K562 (cell line): Measurements from ENCODE around the gene CD37. TPM values are rescaled to one million over a fixed set of nuclear protein-coding genes. Genes with fewer than 3 reads are reported as not detected.
A peak's percentile ranks its signal among the peaks of the same experiment; 100 is the strongest.
"Not testable (repeated sequence)": the region's sequence is repeated elsewhere in the genome, so short reads cannot be mapped to it uniquely, and the experiment has no call there.

Source experiments
- ATAC-seq: fragments of 200-7000 bp; cut with Tn5 transposase; 3 replicates; pipeline ENCODE4 v1.9.1; 2020; ENCODE audit warnings: moderate library complexity
- BruUV-seq: library from RNA; stranded (reverse); fragments of 400-500 nt; replicated peaks from 2 replicates; lab custom pipeline; 2021; lab: Mats Ljungman, UMichigan
- CTCF ChIA-PET: fragments of 300-600 bp; formaldehyde crosslinking; extraction: SDS; loops from one replicate; lab custom pipeline; 2021; ENCODE audit warnings: low intra/inter-chr PET ratio; lab: Yijun Ruan, JAX
- POLR2A ChIA-PET: fragments of 300-600, 350-650 bp; sonication (Branson Sonifier 250); formaldehyde crosslinking; extraction: SDS; loops from one replicate; lab custom pipeline; 2021; ENCODE audit warnings: antibody characterized with exemption, inconsistent platforms; lab: Yijun Ruan, JAX
- DNase-seq, 4 experiments: peaks; one replicate each; pipeline versions ENCODE4 v3.0.0 to v3.0.0-alpha.2; 2011 to 2018; ENCODE audit warnings: low spot score in 3 of 4, mixed read lengths in 3 of 4; ENCODE audit errors: extremely low read depth in 1 of 4
- FAIRE-seq: peaks from 2 replicates; lab custom pipeline; 2011; peaks lifted over from hg19 to GRCh38; lab: Jason Lieb, UNC
- H2AFZ ChIP-seq: 2 replicates; pipeline ENCODE4 v1.6.0; 2011; ENCODE audit warnings: low read depth, low read length, control low read depth, inconsistent platforms
- H3K27ac ChIP-seq: fragments of 200-600 bp; 3 replicates; pipeline ENCODE4 v1.8.0; 2011; ENCODE audit warnings: low read depth, mild to moderate bottlenecking, control low read depth, inconsistent platforms, low read length, moderate library complexity, mixed read lengths; ENCODE audit errors: extremely low read depth
- H3K27me3 ChIP-seq, 2 experiments: fragments of 300-600 bp in 1 of 2; 2 replicates in 1 of 2; 3 replicates in 1 of 2; pipeline versions ENCODE4 v1.6.0 to v1.8.0; 2011; ENCODE audit warnings: inconsistent platforms in 2 of 2, low read length in 2 of 2, mild to moderate bottlenecking in 1 of 2, mixed read lengths in 1 of 2, moderate library complexity in 1 of 2; ENCODE audit not compliant: control insufficient read depth in 2 of 2, insufficient read depth in 2 of 2
- H3K36me3 ChIP-seq: fragments of 300-600 bp; 3 replicates; pipeline ENCODE4 v1.8.0; 2011; ENCODE audit warnings: mild to moderate bottlenecking, low read length, inconsistent platforms; ENCODE audit not compliant: control insufficient read depth, insufficient read depth
- H3K4me1 ChIP-seq, 2 experiments: fragments of 200-600 bp in 1 of 2; replicated peaks in 1 of 2; 2 replicates in 1 of 2; 3 replicates in 1 of 2; pipeline versions ENCODE4 v1.5.1 to v1.8.0; 2011; ENCODE audit warnings: inconsistent platforms in 2 of 2, low read length in 2 of 2, mild to moderate bottlenecking in 1 of 2, mixed read lengths in 1 of 2, moderate library complexity in 1 of 2; ENCODE audit not compliant: control insufficient read depth in 2 of 2, insufficient read depth in 2 of 2
- H3K4me2 ChIP-seq: 2 replicates; pipeline ENCODE4 v1.6.1; 2011; ENCODE audit warnings: low read length, control low read depth, inconsistent platforms, mixed read lengths; ENCODE audit not compliant: insufficient read depth
- H3K4me3 ChIP-seq: fragments of 200-600 bp; sonication (generic), shearing (Covaris generic); 2 replicates; pipeline ENCODE4 v1.5.1; 2016; ENCODE audit warnings: control low read depth, inconsistent platforms
- H3K79me2 ChIP-seq: fragments of 200-600 bp; 3 replicates; pipeline ENCODE4 v1.8.0; 2011; ENCODE audit warnings: low read length, inconsistent platforms; ENCODE audit not compliant: control insufficient read depth, insufficient read depth
- H3K9ac ChIP-seq, 2 experiments: 2 replicates each; pipeline versions ENCODE4 v1.6.0 to v1.6.1; 2011; ENCODE audit warnings: low read depth in 2 of 2, low read length in 2 of 2, control low read depth in 1 of 2, inconsistent platforms in 1 of 2, mild to moderate bottlenecking in 1 of 2, mixed read lengths in 1 of 2; ENCODE audit not compliant: insufficient read depth in 1 of 2
- H3K9me1 ChIP-seq: one replicate; pipeline ENCODE4 v1.6.0; 2011; ENCODE audit warnings: inconsistent platforms, mild to moderate bottlenecking, low read length, moderate library complexity; ENCODE audit not compliant: control insufficient read depth, insufficient read depth
- H3K9me3 ChIP-seq: replicated peaks from 2 replicates; pipeline ENCODE4 v1.5.1; 2011; ENCODE audit warnings: low read depth, low read length, inconsistent platforms; ENCODE audit not compliant: control insufficient read depth, insufficient read depth
- H4K20me1 ChIP-seq: replicated peaks from 2 replicates; pipeline ENCODE4 v1.6.1; 2011; ENCODE audit warnings: low read length, inconsistent platforms, mixed read lengths; ENCODE audit not compliant: control insufficient read depth, insufficient read depth
- BMI1 ChIP-seq: fragments of 150-350 bp; IDR thresholded peaks from 2 replicates; pipeline ENCODE4 v1.6.1; 2014; ENCODE audit warnings: low read length
- FOXJ3 ChIP-seq: sonication (generic); formaldehyde crosslinking; IDR thresholded peaks from 2 replicates; pipeline ENCODE4 v1.4.0; 2020; ENCODE audit warnings: mild to moderate bottlenecking, missing genetic modification reagents
- HMGN3 ChIP-seq: IDR thresholded peaks from 2 replicates; pipeline ENCODE4 v1.6.1; 2011; ENCODE audit warnings: borderline replicate concordance, low read depth, mild to moderate bottlenecking, mixed read lengths, low read length; ENCODE audit not compliant: insufficient read length; ENCODE audit errors: extremely low read depth
- ILF3 ChIP-seq: fragments of 450-650 bp; IDR thresholded peaks from 2 replicates; pipeline ENCODE4 v1.6.1; 2018; ENCODE audit warnings: antibody characterized with exemption, mild to moderate bottlenecking, moderate library complexity, borderline replicate concordance
- SREBF2 ChIP-seq: sonication (generic); formaldehyde crosslinking; IDR thresholded peaks from 2 replicates; pipeline ENCODE4 v1.4.0; 2020; ENCODE audit warnings: mild to moderate bottlenecking, missing genetic modification reagents
- WGBS: fragments of 100-300 bp; shearing (Covaris generic); methylation state at CpG from one replicate; pipeline ENCODE4 v1.1.6; 2016; ENCODE audit warnings: low coverage, mixed read lengths; ENCODE audit not compliant: insufficient coverage; ENCODE audit errors: missing lambda C conversion rate; 5-methylcytosine and 5-hydroxymethylcytosine counted together
- in situ Hi-C: fragments of 300-500 bp; cut with MboI; formaldehyde crosslinking; loops from 4 replicates; pipeline ENCODE4 v1.15.0; 2018; ENCODE audit warnings: inconsistent platforms, mixed read lengths
- intact Hi-C: fragments of 100-400 bp; cut with micrococcal nuclease; formaldehyde crosslinking; loops from 2 replicates; pipeline ENCODE4 v1.14.2; 2022
- polyA plus RNA-seq, 8 experiments: library from polyadenylated mRNA; depleted of rRNA in 4 of 8; stranded (reverse) in 5 of 8; unstranded in 3 of 8; fragments of >200 nt; fragmentation: Nextera tagmentation in 2 of 8; fragmentation: Illumina TruSeq in 1 of 8; extraction: Ambion mirVana in 2 of 8; extraction: Trizol in 1 of 8; gene quantifications; 2 replicates each; pipeline versions ENCODE4 v1.2.1 to v1.2.3, GENCODE V29; 2011 to 2014; ENCODE audit warnings: inconsistent platforms in 1 of 8, missing spikeins in 1 of 8
- total RNA-seq, 7 experiments: library from RNA; depleted of rRNA in 6 of 7; stranded (reverse); fragments of >200 nt in 6 of 7; fragmentation: Illumina TruSeq in 2 of 7; extraction: Trizol in 2 of 7; gene quantifications; 2 replicates each; pipeline versions ENCODE4 v1.2.1 to v1.2.3, GENCODE V29; 2011 to 2021; ENCODE audit warnings: low replicate concordance in 1 of 7
- TF ChIP-seq, protein P1 (sequence below): fragments of 250-450 bp; sonication (Bioruptor Pico); IDR thresholded peaks from 2 replicates; pipeline ENCODE4 v1.5.0; 2020; ENCODE audit warnings: mild to moderate bottlenecking, borderline replicate concordance

Gene CD37
- total and polyA plus RNA-seq, 9 of the 15 experiments (the other 6 are each of a cell fraction or from before 2014, with no cell fraction given): 2.5 to 19.0 (median 7.4) TPM

GRCh38 chr19:49332691-49333417 lies 2.4 kb upstream of the CD37 start:
- H4K20me1 ChIP-seq, H3K27me3 ChIP-seq, H3K79me2 ChIP-seq, ATAC-seq, H3K27ac ChIP-seq, CTCF ChIA-PET, H3K9me3 ChIP-seq, H3K9ac ChIP-seq, FAIRE-seq, H3K4me3 ChIP-seq, H3K36me3 ChIP-seq, H3K9me1 ChIP-seq, DNase-seq, intact Hi-C loops, H3K4me2 ChIP-seq, in situ Hi-C loops, H2AFZ ChIP-seq, BruUV-seq: not testable (repeated sequence)
- POLR2A ChIA-PET: interaction anchor here (1.3 to 1.6 kb wide), 2 partner anchors 11 to 38 kb away, joined by 3 read pairs; no protein-coding TSS in a partner anchor
- 69% methylated on average over 12 of the region's 13 CpGs for WGBS
- H3K4me1 ChIP-seq: peaks cover 27 to 57% of the 10 kb centered on the region in 2 experiments; a peak in 4 of 5 replicates

GRCh38 chr19:49333418-49333805 lies 1.8 kb upstream of the CD37 start:
- in situ Hi-C loops (no loop called here), intact Hi-C loops (no loop called here)
- ChIA-PET POLR2A (interaction anchor here (0.5 to 1.6 kb wide), 3 partner anchors 12 to 172 kb away, joined by 3 to 4 read pairs (median 3); no protein-coding TSS in a partner anchor), CTCF (interaction anchor here (0.5 kb wide), 1 partner anchor 136 kb away, joined by 5 read pairs; no protein-coding TSS in a partner anchor)
- no peak for FAIRE-seq
- H4K20me1 ChIP-seq: no peaks in the 10 kb centered on the region
- no peaks in the 10 kb centered on the region for H3K79me2 ChIP-seq
- no peaks in the 10 kb centered on the region for H3K9me3 ChIP-seq
- H3K27me3 ChIP-seq: no peaks in the 10 kb centered on the region
- no peaks in the 10 kb centered on the region for H3K9me1 ChIP-seq
- H3K4me1 ChIP-seq: peaks cover 27 to 62% of the 10 kb centered on the region in 2 experiments; a peak in 4 of 5 replicates
- 51% methylated on average over 3 of the region's 3 CpGs for WGBS
- H3K4me3 ChIP-seq: no peak overlapping the region
- ATAC-seq: no peak
- DNase-seq: no peak
- no peak overlapping the region for H2AFZ ChIP-seq
- no TSS peak for BruUV-seq
- H3K9ac ChIP-seq: 0 out of 4 replicates have a peak overlapping the region, but pooled peaks of 1 of the 2 experiments have one; percentile 2
- H3K4me2 ChIP-seq: no peak overlapping the region
- 0 out of 3 replicates have a peak, but pooled peaks cover 3% of the 10 kb centered on the region for H3K36me3 ChIP-seq
- no peak overlapping the region for H3K27ac ChIP-seq
- no peak for TF ChIP-seq ILF3
- no peak for TF ChIP-seq BMI1
- TF ChIP-seq HMGN3: no peak
- no peak for TF ChIP-seq SREBF2 (CRISPR knock-in tag)
- TF ChIP-seq, protein P1, sequence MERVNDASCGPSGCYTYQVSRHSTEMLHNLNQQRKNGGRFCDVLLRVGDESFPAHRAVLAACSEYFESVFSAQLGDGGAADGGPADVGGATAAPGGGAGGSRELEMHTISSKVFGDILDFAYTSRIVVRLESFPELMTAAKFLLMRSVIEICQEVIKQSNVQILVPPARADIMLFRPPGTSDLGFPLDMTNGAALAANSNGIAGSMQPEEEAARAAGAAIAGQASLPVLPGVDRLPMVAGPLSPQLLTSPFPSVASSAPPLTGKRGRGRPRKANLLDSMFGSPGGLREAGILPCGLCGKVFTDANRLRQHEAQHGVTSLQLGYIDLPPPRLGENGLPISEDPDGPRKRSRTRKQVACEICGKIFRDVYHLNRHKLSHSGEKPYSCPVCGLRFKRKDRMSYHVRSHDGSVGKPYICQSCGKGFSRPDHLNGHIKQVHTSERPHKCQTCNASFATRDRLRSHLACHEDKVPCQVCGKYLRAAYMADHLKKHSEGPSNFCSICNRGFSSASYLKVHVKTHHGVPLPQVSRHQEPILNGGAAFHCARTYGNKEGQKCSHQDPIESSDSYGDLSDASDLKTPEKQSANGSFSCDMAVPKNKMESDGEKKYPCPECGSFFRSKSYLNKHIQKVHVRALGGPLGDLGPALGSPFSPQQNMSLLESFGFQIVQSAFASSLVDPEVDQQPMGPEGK (CRISPR knock-in tag): no peak
- no peak for TF ChIP-seq FOXJ3 (CRISPR knock-in tag)
